Caco-2 (cell line): Measurements from ENCODE around the gene RETREG1. TPM values are rescaled to one million over a fixed set of nuclear protein-coding genes. Genes with fewer than 3 reads are reported as not detected.

ENCODE experiments used
- BruUV-seq: library from RNA; stranded (reverse); fragments of 400-500 nt; replicated peaks from 2 replicates; lab custom pipeline; 2021; lab: Mats Ljungman, UMichigan
- CTCF ChIA-PET: fragments of 300-600 bp; sonication (Branson Sonifier 250); formaldehyde crosslinking; loops from one replicate; lab custom pipeline; 2022; ENCODE audit warnings: antibody characterized with exemption; lab: Charles Lee
- POLR2A ChIA-PET: fragments of 300-600 bp; sonication (Branson Sonifier 250); formaldehyde crosslinking; loops from one replicate; lab custom pipeline; 2022; ENCODE audit warnings: antibody characterized with exemption; lab: Charles Lee
- DNase-seq, 2 experiments: peaks; one replicate each; pipeline versions ENCODE4 v3.0.0 to v3.0.0-alpha.2; 2020 to 2022
- H3K27me3 ChIP-seq: replicated peaks from 2 replicates; pipeline ENCODE4 v1.6.0; 2011; ENCODE audit warnings: low read length; ENCODE audit not compliant: control insufficient read depth, insufficient read depth
- H3K36me3 ChIP-seq: 2 replicates; pipeline ENCODE4 v1.5.1; 2011; ENCODE audit warnings: low read length; ENCODE audit not compliant: control insufficient read depth, insufficient read depth
- H3K4me1 ChIP-seq: fragments of 250-450 bp; sonication (Bioruptor Pico); 2 replicates; pipeline ENCODE4 v1.5.1; 2020; ENCODE audit warnings: mild to moderate bottlenecking
- H3K4me3 ChIP-seq: 2 replicates; pipeline ENCODE4 v1.5.1; 2011; ENCODE audit warnings: low read depth, mild to moderate bottlenecking, control low read depth, low read length
- H3K9me3 ChIP-seq: fragments of 250-450 bp; sonication (Bioruptor Pico); 2 replicates; pipeline ENCODE4 v1.5.1; 2020; ENCODE audit warnings: mild to moderate bottlenecking, moderate library complexity
- H3K27ac Mint-ChIP-seq: one replicate; pipeline ENCODE4 v1.8.0; 2022; ENCODE audit warnings: mixed read lengths; ENCODE audit not compliant: unreplicated experiment
- H3K27me3 Mint-ChIP-seq: one replicate; pipeline ENCODE4 v1.8.0; 2022; ENCODE audit warnings: mixed read lengths; ENCODE audit not compliant: insufficient read depth, unreplicated experiment
- H3K36me3 Mint-ChIP-seq: one replicate; pipeline ENCODE4 v1.8.0; 2022; ENCODE audit warnings: mild to moderate bottlenecking, mixed read lengths; ENCODE audit not compliant: insufficient read depth, unreplicated experiment
- H3K4me1 Mint-ChIP-seq: one replicate; pipeline ENCODE4 v1.8.0; 2022; ENCODE audit warnings: low read depth, mixed read lengths; ENCODE audit not compliant: unreplicated experiment
- H3K4me3 Mint-ChIP-seq: one replicate; pipeline ENCODE4 v1.8.0; 2022; ENCODE audit warnings: mild to moderate bottlenecking, moderate library complexity, mixed read lengths; ENCODE audit not compliant: unreplicated experiment
- H3K9me3 Mint-ChIP-seq: one replicate; pipeline ENCODE4 v1.8.0; 2022; ENCODE audit warnings: mixed read lengths; ENCODE audit not compliant: unreplicated experiment
- intact Hi-C: fragments of 100-400 bp; cut with micrococcal nuclease; formaldehyde crosslinking; loops from one replicate; pipeline ENCODE4 v1.10.0; 2022; ENCODE audit not compliant: unreplicated experiment
- total RNA-seq: library from RNA; stranded (reverse); gene quantifications from 2 replicates; pipeline ENCODE4 v1.2.3, GENCODE V29; 2022
- TF ChIP-seq, protein P1 (sequence below), 2 experiments: fragments of 200-600 bp in 1 of 2; IDR thresholded peaks; 1 replicate in 1 of 2; 2 replicates in 1 of 2; pipeline versions ENCODE4 v1.5.1 to v1.8.0; 2011 to 2022; ENCODE audit warnings: antibody characterized with exemption in 1 of 2, control low read depth in 1 of 2, inconsistent platforms in 1 of 2, low read depth in 1 of 2, low read length in 1 of 2, mild to moderate bottlenecking in 1 of 2, moderate library complexity in 1 of 2; ENCODE audit not compliant: insufficient read depth in 1 of 2, severe bottlenecking in 1 of 2, unreplicated experiment in 1 of 2

RETREG1 gene
- total RNA-seq, 1 experiment from 2014 or later, result 15.1 TPM

DNA sequence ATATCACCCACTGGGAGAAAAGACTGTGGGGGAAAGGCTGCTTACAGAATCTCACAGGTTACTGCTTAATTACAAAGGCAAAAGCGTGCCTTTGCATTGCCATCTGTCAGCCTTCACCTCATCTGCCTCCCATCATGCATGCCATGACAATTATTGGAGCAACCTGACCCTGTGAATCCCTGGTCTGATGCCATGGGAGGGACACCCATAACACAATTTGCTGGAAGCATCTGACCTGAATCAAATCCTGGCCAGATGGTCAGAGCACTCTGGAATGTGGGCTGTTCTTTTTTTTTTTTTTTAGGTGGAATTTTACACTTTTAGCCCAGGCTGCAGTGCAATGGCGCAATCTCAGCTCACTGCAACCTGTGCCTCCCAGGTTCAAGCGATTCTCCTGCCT, 11.6 kb upstream of the RETREG1 start:
- CTCF ChIA-PET, result no interaction called here
- TF ChIP-seq, protein P1, sequence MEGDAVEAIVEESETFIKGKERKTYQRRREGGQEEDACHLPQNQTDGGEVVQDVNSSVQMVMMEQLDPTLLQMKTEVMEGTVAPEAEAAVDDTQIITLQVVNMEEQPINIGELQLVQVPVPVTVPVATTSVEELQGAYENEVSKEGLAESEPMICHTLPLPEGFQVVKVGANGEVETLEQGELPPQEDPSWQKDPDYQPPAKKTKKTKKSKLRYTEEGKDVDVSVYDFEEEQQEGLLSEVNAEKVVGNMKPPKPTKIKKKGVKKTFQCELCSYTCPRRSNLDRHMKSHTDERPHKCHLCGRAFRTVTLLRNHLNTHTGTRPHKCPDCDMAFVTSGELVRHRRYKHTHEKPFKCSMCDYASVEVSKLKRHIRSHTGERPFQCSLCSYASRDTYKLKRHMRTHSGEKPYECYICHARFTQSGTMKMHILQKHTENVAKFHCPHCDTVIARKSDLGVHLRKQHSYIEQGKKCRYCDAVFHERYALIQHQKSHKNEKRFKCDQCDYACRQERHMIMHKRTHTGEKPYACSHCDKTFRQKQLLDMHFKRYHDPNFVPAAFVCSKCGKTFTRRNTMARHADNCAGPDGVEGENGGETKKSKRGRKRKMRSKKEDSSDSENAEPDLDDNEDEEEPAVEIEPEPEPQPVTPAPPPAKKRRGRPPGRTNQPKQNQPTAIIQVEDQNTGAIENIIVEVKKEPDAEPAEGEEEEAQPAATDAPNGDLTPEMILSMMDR (IDR thresholded peaks at IDR 0.05; ENCODE audit: insufficient read depth in 1 of 2, low read depth in 1 of 2, low read length in 1 of 2, severe bottlenecking in 1 of 2, unreplicated experiment in 1 of 2), result no peak
- POLR2A ChIA-PET, result no interaction called here
- Histone ChIP-seq H3K9me3 (no peaks in the 10 kb centered on the region), H3K27me3 (no peaks in the 10 kb centered on the region), H3K36me3 (no peaks in the 10 kb centered on the region), H3K4me3 (no peak overlapping the region), H3K4me1 (peaks cover 5% of the 10 kb centered on the region; the same call in 1 of the 2 replicates)
- Mint-ChIP-seq H3K27me3 (no peaks in the 10 kb centered on the region), H3K9me3 (no peaks in the 10 kb centered on the region), H3K4me3 (no peak overlapping the region), H3K27ac (no peak overlapping the region), H3K36me3 (no peaks in the 10 kb centered on the region), H3K4me1 (no peaks in the 10 kb centered on the region)
- intact Hi-C loops, result no loop called here
- DNase-seq, result peak in 1 of 2 experiments; percentile 16
- no TSS peak for BruUV-seq

DNA sequence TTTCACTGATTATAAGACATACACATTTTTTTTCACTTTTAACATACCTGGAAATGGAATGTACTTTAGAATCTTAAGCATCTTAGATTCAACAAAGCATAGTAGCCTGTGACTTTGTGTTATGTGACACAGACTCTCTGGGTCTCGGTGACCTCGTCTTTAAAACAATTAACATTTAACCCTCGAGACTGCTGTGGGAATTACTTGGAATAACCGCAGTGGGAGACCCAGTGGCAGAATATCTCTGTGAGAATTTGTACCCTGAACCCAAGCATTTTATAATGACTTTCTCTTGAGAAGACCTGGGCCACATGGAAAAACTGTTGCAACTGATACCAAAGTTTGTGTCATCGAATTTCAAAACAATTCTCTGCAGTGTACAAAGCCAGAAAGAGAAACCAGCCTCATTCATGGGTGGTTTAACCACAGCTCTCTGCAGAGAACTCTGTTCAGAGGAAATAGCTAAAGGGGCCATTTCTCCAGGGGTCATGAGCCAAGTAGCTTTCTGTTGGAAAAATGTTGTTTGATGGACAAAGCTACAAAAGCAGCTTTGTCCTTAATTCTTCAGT, 10.0 kb upstream of the RETREG1 start:
- H3K27me3 ChIP-seq, result no peaks in the 10 kb centered on the region
- Mint-ChIP-seq H3K4me1 (no peaks in the 10 kb centered on the region), H3K36me3 (no peaks in the 10 kb centered on the region), H3K4me3 (no peak overlapping the region), H3K27me3 (no peaks in the 10 kb centered on the region), H3K9me3 (no peaks in the 10 kb centered on the region), H3K27ac (no peak overlapping the region)
- CTCF ChIA-PET, result no interaction called here
- DNase-seq, result no peak
- intact Hi-C loops, result no loop called here
- no TSS peak for BruUV-seq
- no peak overlapping the region for H3K4me3 ChIP-seq
- TF ChIP-seq, protein P1 (IDR thresholded peaks at IDR 0.05; ENCODE audit: insufficient read depth in 1 of 2, low read depth in 1 of 2, low read length in 1 of 2, severe bottlenecking in 1 of 2, unreplicated experiment in 1 of 2), result no peak
- POLR2A ChIA-PET, result no interaction called here
- peaks cover 5% of the 10 kb centered on the region; the same call in 1 of the 2 replicates for H3K4me1 ChIP-seq
- H3K36me3 ChIP-seq, result no peaks in the 10 kb centered on the region
- H3K9me3 ChIP-seq, result no peaks in the 10 kb centered on the region

DNA sequence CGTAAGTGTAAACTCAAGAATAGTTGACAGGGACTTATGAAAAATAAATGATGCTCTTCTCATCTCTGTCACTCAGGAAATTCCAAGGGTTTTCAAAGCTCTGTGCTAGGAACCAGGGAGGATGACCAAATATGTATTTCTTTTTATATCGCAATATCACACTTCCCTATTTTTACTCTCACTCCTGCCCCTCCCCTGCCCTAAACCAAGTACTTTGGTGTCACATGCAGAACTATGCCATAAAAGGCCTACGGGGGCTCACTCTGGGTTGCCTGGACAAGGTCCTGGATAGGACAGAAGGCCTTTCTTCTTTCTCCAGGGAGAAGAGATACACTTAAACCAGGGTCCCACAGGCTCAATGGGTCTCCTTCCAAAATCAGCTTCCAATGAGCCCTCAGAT, 8.3 kb upstream of the RETREG1 start:
- Mint-ChIP-seq H3K27ac (no peak overlapping the region), H3K27me3 (no peaks in the 10 kb centered on the region), H3K36me3 (no peaks in the 10 kb centered on the region), H3K9me3 (no peaks in the 10 kb centered on the region), H3K4me1 (no peaks in the 10 kb centered on the region), H3K4me3 (no peak overlapping the region)
- CTCF ChIA-PET, result no interaction called here
- DNase-seq, result no peak
- TF ChIP-seq, protein P1 (IDR thresholded peaks at IDR 0.05; ENCODE audit: insufficient read depth in 1 of 2, low read depth in 1 of 2, low read length in 1 of 2, severe bottlenecking in 1 of 2, unreplicated experiment in 1 of 2), result no peak
- no peaks in the 10 kb centered on the region for H3K27me3 ChIP-seq
- H3K4me1 ChIP-seq, result peaks cover 5% of the 10 kb centered on the region; the same call in 1 of the 2 replicates
- POLR2A ChIA-PET, result no interaction called here
- no peaks in the 10 kb centered on the region for H3K9me3 ChIP-seq
- no TSS peak for BruUV-seq
- H3K36me3 ChIP-seq, result no peaks in the 10 kb centered on the region
- no peak overlapping the region for H3K4me3 ChIP-seq
- intact Hi-C loops, result no loop called here
